NCI-H128 (cell line): ENCODE measurements around the gene ALLC.

Experiments used
- DNase-seq: peaks from one replicate; lab custom pipeline; 2025; ENCODE audit not compliant: unreplicated experiment; lab: John Stamatoyannopoulos, UW

ALLC gene

DNA sequence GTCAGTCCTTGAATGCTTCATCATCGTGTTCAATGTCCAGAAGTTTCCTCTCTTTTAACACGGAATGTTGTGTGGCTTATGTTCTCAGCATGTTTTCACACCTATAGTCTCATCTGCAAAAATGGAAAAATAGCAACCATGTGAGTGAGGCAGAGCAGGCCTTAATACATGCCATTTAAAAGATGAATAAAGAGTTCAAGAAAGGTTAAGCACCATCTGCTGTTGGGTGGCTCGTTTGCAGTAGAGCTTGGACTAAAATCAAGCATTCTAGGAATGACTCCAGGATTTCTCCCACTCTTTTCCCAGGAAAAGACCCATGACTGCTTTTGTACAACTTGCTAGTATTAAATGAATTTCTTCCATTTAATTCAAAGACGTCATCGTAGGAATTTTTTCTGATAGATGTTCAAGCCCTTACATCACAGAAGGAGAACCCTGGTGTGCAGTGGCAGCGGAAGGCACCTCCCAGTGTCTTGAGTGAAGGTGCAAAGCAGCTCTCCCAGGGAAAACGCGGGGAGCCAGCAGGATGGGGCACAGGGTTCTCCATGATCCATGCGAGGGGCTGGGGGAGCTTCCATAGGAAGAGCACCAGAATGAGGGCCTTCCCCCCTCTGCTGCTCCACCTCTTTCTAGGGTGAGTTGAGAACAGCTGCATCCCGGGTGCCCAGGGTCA is 55.0 kb downstream of the ALLC start:
- DNase-seq = no peak

DNA sequence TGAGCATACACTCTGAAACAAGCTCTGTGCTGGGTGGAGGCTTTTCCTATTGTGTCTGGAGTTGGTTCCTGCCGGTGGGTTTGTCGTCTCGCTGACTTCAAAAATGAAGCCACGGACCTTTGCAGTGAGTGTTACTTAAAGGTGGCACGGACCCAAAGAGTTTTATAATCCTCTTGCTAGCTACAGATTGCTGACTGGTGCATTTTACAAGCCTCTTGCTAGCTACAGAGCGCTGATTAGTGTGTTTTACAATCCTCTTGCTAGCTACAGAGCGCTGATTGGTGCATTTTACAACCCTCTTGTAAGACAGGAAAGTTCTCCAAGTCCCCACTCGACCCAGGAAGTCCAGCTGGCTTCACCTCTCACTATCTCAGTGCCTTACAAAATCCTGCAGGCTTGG is 60.7 kb downstream of the ALLC start:
- DNase-seq = no peak

DNA sequence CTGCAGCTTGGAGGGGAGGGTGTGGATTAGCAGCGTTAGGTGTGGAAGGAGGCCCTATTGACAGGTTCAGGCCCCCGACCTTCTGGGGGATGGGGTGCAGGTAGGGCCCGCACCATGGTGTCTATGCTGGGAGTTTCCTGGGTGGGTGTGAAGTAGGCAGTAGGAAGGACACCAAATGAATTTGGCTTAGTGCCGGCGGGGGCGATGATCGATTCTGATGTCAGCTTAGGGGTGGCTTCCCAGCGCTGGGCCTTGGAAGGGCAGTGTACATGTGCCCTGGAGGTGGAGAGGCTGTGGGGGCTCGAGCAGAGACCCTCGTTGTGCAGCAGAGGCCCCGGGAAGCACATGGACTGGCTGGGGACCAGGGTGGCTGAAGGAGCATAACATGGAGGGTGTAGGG is 67.0 kb downstream of the ALLC start:
- DNase-seq = no peak

DNA sequence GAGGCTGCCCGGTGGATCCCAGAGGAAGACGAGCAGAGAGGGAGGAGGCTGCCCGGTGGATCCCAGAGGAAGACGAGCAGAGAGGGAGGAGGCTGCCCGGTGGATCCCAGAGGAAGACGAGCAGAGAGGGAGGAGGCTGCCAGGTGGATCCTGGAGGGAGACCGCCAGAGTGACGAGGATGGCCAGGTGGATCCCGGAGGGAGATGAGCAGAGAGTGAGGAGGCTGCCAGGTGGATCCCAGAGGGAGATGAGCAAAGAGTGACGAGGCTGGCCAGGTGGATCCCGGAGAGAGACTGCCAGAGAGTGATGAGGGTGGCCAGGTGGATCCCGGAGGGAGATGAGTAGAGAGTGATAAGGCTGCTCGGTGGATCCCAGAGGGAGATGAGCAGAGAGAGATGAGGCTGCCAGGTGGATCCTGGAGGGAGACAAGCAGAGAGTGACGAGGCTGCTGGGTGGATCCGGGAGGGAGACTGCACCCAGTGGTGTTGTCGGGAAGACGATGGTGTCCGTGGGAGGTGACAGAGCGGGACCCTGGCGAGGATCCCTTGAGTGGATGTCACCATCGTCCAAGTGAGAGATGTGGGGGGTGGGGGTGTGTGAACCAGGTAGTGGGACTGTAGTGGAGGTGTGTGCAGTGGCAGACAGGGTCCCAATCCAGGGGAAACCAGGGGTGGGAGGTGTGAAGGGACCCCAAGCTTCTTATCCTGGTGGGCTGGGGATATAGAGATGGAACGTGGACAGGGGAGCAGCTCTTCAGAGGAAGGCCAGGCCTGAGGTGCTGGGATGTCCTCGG is 67.7 kb downstream of the ALLC start:
- DNase-seq = no peak

DNA sequence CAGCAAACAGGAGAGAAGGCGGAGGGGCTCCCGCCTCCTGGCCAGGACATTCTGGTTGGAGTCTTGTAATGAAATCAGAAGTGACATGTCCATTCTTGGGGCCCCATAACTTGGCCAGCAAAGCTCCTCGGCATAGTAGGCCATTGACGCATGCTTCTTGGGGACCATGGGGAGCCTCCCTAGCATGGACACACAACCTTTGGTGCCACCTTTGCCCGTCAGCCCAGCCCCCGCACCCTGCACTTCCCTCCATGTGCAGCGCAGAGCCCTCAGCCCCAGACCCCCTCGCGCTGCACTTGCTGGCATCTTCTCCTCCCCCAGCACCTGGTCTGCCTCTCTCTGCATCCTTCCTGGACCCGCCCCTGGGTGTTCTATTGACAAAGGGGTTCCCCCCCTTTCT is 68.5 kb downstream of the ALLC start:
- DNase-seq = no peak

DNA sequence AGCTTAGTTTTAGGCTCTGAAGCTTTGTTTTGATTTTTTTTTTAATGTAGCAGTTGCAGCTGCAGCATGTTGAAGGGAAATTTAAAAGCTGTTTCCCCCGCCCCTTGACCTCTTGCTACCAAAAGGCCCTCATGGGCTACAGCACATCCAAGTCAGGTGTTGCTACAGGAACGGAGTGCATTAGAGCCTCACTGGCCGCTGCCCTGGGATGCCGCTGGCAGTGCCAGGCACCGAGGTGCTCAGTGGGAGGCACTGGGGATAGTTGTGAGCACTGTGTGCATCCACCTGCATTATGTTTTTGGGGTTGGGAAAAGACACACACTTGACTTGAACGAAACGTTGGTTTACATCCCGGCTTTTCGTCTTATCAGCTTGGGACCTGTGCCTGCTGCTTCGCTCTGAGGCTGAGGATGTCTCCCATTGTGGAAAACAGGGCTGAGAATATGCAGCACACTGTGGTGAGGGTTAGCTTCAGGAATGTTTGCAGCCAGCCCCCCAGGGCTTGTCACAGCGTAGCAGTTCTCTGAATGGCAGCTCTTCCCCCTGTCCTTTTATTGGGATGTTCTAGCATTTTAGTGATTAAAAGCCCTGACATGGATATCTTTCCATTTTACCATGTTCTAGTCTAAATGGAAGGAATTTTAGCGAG is 69.5 kb downstream of the ALLC start:
- DNase-seq = no peak

DNA sequence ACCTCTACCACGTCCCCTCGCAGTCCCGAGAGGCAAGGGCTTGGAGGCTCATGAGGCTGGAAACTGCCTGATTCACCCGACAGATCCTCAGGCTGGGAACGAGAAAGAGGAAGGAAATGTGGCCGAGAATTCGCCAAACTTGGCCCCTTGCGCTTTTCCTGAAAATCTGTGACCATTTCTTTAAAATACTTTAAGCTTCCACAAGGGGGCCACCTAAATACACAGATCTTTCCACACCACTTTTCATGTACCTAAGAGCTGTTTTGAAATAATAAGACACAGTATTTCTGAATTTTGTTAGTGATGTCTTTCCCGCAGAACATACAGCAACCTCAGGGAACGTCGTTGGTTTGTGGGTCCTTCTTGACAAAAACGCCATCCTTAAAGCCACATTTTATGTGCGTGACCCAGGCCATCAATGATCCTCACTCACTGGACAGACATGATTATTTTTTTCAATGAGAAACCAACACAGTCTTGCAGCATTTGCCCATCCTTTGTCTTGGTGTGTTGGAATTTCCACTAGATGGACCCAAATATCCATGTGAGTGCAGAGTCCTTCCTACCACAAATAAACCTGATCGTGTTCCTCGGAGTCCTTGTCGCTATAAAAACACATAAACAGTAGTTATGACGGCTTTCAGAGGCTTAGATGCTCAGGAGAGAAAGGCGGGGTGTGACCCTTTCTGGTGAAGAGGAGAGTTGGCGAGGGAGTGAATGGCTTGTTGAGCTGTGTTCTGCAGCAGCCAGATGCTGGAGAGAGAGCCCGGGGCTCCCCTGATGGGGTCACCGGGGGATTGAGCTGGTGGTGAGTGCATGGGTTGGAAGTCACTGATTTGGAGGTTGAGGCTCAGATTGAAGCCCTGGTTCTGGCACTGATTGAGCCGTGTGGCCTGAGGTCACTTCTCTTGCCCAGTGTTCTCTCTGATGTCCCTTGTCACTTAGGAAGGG is 70.4 kb downstream of the ALLC start:
- DNase-seq = no peak

DNA sequence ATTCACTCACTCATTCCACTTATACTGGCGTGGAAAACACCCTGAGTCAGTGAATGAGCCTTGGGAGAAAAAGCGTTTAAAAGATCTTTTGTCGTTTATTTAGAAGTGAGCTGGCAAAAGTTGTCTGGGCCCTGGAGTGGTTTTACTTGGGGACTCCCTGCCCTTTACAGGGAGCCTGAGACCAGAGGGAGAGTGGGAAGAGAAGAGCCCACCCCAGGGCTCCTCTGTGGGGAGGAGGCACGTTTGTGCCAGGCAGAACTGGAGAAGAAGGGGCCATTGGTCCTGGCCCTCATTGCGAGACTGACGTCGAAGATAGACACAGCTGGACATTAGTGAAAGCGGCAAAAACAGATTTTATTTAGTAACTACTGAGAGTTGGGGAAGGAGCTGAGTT is 71.1 kb downstream of the ALLC start:
- no peak for DNase-seq

DNA sequence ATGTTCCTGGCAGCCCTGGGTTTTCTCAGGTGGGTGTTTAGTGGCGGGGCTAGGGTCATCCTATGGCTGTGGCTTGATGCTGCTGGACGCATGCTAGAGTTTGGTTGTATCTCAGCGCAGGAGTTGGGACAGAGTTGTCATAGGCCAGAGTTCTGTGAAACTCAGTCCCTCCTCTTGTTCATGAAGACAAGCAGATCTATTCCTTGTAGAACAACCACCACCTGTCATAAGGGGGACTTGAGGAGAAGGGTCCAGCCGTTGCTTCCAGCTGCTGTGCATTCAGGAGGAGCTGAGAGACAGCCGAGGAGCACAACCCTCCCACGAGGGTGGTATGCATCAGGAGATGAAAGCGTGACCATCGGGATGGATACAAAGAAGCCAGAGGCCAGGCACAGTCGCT is 71.8 kb downstream of the ALLC start:
- DNase-seq = no peak

DNA sequence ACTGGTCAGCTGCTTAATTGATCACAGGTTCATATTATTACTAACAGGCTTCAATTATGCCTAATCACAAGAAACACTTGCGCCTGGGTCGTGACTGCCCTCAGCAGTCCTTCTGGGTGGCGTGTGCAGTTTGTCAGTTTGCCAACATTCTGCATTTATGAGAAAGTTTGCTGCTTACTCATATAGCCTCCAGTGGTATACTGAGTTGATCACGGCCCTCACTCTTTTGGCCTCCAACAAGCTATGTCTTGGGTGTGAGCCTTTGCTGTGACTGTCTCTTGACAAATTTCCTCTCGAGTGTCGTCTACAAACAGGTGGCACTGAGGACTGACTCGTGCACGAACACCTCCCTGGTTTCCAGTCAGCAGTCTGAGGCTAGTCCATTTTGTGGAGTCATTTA is 72.6 kb downstream of the ALLC start:
- no peak for DNase-seq

DNA sequence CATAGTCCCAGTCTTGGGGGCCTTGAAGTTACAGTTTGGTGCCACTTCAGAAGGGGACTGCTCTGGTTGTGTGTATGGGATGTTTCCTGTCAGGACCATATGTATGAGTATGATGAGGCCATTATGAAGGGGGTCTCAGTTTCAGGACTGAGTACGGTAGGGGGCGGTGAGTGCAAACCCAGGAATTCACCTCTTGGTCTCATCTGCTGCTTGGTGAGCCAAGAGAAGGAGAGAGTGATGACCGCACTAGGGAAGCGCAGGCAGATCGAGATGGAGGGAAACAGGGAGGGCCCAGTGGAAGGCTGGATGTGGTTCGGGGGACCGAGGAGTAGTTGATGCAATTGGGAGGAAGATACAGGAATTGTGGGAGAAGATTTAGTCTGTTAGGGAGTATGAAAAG is 73.8 kb downstream of the ALLC start:
- DNase-seq = no peak

DNA sequence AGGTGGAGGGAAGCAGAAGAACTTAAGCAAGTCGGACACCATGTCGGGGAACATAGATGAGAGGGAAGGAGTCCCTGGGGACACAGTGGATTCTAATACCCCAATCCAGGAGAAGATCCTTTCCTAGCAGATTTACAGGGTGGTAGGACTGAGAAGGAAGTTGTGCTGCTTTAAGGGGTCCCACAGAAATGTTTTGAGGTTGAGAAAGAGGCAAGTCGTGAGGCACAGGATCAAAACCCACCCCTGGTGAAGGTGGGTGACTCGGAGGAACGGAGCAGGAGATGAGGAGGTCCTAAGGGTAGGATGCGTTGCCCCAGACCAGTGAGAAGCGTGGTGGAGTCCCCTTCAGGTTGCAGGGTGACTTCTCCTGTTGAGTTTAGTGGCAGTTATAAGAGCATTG is 78.1 kb downstream of the ALLC start:
- DNase-seq = no peak

DNA sequence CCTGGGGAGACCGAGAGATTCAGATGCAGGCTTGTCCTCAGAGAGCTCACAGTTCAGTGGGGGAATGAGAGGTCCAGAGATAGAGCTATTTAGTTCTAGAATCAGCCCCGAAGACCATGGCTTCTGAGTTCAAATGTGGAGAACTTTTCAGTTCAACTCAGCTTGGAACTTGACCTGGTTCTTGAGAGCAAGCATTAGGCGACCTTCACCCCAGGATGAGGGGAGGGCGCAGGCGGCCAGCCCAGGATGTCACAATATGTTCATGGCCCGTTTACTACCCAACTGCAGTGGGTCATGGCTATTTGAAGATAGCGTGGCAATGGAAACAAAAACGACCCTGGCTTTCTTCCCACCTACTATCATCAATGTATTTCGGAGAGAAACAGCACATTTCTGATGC is 79.1 kb downstream of the ALLC start:
- no peak for DNase-seq

DNA sequence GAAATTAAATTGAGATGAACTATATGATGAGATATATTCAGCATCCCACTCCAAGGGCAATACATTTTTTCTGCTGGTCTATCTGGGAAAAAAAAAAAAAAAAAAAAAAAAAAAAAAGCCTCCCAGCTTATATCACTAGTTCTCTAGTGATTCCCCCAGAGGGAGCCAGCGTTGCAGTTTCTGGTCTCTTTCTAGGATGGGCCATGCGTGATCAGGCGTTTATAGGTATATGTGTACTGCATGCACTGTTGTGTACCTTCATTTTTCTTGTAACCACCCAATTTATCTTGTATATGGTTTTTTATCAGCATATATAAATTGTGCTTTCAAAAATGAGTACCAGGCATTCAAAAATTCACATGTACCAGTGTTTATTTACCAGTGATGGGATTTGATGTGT is 80.5 kb downstream of the ALLC start:
- DNase-seq = no peak

DNA sequence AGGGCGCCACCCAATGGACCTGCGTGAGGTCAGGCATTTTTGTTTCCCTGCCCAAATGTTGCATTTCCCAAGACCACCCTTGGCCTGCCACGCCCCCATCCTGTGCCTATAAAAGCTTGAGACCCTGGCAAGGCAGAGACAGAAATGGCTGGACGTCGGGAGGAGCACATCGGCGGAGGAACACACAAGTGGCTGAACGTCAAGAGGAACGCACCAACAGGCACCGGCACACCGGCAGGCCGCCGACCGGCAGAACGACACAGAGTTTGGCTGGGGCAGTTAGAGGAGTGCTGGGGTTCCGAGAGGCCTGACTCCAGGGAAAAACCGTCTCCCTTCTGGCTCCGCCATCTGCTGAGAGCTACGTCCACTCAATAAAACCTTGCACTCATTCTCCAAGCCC is 81.3 kb downstream of the ALLC start:
- no peak for DNase-seq

DNA sequence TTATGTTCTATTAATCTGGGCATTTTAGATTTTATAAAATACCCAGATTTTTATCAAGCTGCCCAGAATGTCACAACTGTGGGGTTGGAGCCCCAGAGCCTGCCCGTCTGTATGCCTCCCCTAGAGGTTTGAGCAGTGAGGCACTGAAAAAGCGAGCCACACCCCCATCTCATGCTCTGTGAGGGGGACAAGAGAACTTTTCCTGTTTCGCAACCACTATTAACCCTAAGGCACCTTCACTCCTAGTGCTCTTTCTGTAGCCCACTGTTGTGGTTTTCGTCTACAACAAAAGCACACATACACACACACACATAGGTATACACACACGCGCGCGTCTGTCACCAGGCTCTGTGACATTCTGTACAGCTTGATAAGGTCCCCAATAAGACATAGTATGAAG is 83.4 kb downstream of the ALLC start:
- no peak for DNase-seq

DNA sequence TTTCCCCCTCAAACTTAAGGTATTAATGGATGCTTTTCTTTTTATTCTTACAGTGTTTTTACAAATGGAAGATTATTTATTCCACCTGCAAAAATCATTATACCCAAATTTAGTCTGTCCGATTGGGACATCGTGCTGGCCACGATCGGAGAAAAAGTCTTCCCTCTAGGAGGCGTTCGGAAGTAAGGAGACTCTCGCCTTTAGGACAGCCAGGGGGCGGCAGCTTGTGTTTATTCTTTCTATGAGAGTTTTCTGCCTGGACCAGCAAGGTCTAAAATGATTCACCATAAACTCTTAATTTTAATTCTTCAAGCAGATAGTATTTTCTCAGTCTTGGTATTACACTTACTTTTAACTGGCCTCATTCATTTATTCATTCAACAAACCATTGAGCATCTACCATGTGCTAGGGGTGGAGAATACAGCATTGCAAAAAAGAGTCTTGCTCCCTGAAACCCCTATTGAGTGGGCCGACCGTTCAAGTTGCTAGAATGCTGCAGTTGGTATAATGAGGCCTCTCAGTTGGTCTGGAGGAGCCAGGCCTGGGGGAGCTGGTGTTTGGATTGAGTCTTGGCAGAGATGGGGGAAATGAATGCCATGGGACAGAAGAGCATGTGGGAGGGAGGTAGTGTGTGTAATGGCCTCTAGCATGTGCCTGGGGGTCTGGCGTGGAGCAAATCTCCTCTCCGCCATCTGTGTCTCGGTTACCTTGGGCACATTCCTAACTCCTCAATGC is 84.0 kb downstream of the ALLC start:
- no peak for DNase-seq

DNA sequence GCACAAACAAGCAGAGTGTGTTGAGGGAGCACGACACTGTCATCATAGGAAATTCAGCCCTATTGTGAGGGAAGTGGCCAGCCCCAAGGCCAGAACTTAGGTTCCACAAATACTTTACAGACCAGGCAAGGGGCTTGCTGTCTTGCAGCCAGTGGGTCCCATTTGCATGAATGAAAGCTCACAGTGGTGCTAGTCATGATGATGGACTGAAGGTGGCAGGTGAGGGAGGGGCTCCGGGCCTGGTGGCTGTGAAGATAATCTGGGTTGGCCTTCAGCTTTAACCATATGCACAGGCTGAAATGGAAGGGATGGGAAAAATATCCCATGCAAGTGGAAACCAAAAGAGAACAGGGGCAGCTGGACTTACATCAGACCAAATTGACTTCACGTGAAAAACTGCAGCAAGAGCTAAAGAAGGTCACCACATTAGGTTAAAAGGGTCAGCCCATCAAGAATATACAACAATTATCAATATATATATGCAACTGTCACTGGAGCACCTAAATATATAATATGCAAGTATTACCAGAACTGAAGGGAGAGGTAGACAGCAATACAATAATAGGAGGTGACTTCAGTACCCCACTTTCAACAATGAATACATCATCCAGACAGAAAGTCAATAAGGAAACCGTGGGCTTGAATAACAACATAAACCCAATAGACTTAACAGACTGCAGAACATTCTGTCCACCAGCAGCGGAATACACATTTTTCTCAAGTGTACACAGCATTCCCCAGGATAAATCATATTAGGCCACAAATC is 84.9 kb downstream of the ALLC start:
- DNase-seq = no peak

DNA sequence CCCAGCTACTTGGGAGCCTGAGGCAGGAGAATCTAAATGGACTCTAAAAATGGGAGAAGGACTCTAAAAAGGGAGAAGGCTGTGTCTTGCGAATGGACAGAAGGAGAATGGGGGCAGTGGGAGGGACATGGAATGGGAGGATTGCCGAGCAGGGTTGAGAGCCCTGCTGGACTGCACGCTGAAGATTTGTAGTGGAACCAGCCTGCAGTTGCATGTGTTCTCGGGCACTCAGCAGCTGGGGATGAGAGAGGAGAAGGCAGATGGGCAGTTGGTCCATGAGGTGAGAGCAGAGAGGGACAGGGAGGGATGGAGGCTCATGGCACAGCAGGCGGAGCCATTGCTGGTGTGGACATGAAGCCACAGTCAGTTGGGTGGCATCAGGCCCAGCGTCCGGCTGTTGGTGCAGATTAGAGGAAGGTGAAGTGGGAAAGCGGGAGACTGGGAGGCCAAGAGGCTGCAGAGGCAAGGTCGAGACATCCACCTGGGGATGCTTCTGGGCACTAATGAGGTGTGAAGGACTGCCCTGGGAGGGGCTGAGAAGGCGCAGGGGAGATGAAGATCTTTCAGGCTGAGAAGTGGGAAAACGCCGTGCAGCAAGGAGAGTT is 86.1 kb downstream of the ALLC start:
- DNase-seq = no peak
